HFF-Myc (cell line): ENCODE results near the gene NMU.

Source experiments
- DNase-seq: peaks from one replicate; pipeline ENCODE4 v3.0.0-alpha.2; 2011; ENCODE audit warnings: low read depth; ENCODE audit errors: extremely low read depth
- H3K4me3 ChIP-seq: replicated peaks from 2 replicates; pipeline ENCODE4 v1.5.1; 2011; ENCODE audit warnings: low read depth, mild to moderate bottlenecking, control low read depth, low read length
- CTCF ChIP-seq: IDR thresholded peaks from 2 replicates; pipeline ENCODE4 v1.5.1; 2012; ENCODE audit warnings: mild to moderate bottlenecking, low read depth, low read length, control low read depth; ENCODE audit errors: missing control alignments

NMU gene

GRCh38 chr4:55612341-55612740, 23.8 kb downstream of the NMU start:
- TF ChIP-seq CTCF = no peak
- DNase-seq = no peak
- H3K4me3 ChIP-seq = no peak overlapping the region

GRCh38 chr4:55611358-55612059, 24.6 kb downstream of the NMU start:
- DNase-seq = no peak
- no peak for TF ChIP-seq CTCF

GRCh38 chr4:55610381-55610780, 25.7 kb downstream of the NMU start:
- DNase-seq = no peak
- TF ChIP-seq CTCF = no peak

More at GRCh38 chr4:55611358-55612059, 24.6 kb downstream of the NMU start:
- no peak overlapping the region for H3K4me3 ChIP-seq

GRCh38 chr4:55609393-55609866, 26.7 kb downstream of the NMU start:
- no peak for TF ChIP-seq CTCF
- no peak overlapping the region for H3K4me3 ChIP-seq
- DNase-seq = no peak

More at GRCh38 chr4:55610381-55610780, 25.7 kb downstream of the NMU start:
- H3K4me3 ChIP-seq = no peak overlapping the region

GRCh38 chr4:55608591-55608990, 27.5 kb downstream of the NMU start:
- H3K4me3 ChIP-seq = no peak overlapping the region
- no peak for TF ChIP-seq CTCF
- DNase-seq = no peak

GRCh38 chr4:55604996-55605395, 31.1 kb downstream of the NMU start:
- DNase-seq = no peak
- H3K4me3 ChIP-seq = no peak overlapping the region
- TF ChIP-seq CTCF = no peak
